SH-SY5Y (cell line): ENCODE results near the gene HHIP.

Experiments
- GATA2 ChIP-seq: IDR thresholded peaks from 2 replicates; pipeline ENCODE4 v1.6.1; 2011; ENCODE audit warnings: mild to moderate bottlenecking, low read depth, low read length
- GATA3 ChIP-seq: IDR thresholded peaks from 2 replicates; pipeline ENCODE4 v1.6.1; 2011; ENCODE audit warnings: low read depth, mild to moderate bottlenecking, low read length, moderate library complexity

- no peak for TF ChIP-seq GATA2
- no peak for TF ChIP-seq GATA3
These were observed 46.3 kb upstream of the HHIP start for GRCh38 chr4:144599621-144600020.
